ENCODE data around the gene ELOVL5.

Gene ELOVL5

GRCh38 chr6:53236241-53236640 is 112.5 kb downstream of the ELOVL5 start:
- DNase-seq = no peak

GRCh38 chr6:53235508-53235907 is 113.2 kb downstream of the ELOVL5 start:
- no peak for DNase-seq

GRCh38 chr6:53233309-53233708 is 115.4 kb downstream of the ELOVL5 start:
- no peak for DNase-seq

DNA sequence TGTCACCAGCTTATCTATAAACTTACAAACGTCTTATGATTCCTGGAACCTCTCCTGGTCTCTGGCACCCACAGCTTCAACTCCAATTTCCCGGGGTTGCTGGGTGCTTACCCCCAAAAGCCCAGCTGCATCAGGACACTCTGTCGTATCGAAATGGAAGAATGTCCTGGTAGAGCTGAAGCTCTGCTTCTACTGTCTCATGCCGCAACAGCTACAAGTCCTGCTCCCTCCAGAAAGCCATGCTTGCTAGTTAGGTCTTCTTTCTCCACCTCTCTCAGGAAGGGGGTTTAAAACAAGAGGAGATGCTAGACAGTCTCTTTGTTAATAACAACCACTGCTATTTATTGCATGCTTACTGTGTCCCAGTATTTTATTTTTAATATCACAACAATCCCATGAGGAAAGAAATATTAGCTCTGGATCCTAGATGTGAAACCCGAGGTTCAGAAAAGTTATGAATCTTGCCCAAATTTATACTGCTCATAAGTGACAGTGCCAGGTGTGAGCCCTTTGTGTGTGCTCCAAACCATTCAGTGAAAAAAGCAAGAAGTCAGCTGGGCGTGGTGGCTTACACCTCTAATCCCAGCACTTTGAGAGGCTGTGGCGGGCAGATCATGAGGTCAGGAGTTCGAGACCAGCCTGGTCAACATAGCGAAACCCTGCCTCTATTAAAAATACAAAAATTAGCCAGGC is 117.8 kb downstream of the ELOVL5 start:
- no peak for DNase-seq

GRCh38 chr6:53227847-53228246 is 120.9 kb downstream of the ELOVL5 start:
- DNase-seq = no peak

- DNase-seq = no peak
Measured at GRCh38 chr6:53220605-53221004, 128.1 kb downstream of the ELOVL5 start.

Data from activated gamma-delta T cell (primary cell).